ENCODE results near the gene KIF5C.
A peak's percentile ranks its signal among the peaks of the same experiment; 100 is the strongest.

The KIF5C gene

DNA sequence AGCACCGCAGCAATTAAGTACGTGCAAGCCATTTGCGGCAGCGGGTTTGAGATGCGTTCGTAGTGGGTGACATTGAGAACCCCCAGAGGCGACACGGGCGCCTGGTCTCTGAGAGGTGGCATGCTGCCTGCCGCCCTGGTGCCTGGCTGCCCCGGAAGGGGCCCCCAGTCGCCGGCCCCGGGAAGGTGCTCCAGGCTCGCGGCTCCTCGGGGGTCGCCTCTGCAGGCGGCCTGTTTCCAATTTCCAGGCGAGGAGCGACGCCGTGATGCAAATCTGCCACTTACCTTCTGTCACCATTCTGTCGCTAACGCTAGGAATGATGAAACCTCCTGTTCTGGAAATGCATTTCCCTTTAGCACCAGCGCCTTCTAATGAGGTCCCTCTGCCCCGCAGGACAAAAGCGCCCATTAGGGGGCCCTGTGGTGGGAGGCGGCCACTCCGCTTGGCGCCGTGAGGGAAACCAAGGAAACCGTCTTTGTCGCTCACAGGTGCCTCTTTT lies 13.0 kb downstream of the KIF5C start:
- DNase-seq = peak; percentile 6

DNA sequence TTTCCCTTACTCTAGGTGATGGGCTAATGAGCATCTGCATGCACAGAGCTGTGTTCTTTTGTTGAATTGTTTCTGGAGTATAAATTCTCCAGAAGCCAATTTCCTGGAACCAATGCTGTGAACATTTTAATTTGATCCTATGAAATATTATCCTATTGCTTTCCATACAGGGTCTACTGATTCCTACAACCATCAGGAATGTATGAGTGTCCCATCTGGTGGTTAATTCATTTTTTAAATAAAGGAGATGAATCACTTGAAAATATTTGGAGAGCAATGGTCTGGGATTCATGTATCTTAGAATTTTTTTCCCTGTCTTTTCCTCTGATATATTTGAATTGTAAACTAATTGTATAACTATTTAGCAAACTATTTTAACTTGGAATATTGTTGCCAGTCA lies 14.0 kb downstream of the KIF5C start:
- DNase-seq = no peak

DNA sequence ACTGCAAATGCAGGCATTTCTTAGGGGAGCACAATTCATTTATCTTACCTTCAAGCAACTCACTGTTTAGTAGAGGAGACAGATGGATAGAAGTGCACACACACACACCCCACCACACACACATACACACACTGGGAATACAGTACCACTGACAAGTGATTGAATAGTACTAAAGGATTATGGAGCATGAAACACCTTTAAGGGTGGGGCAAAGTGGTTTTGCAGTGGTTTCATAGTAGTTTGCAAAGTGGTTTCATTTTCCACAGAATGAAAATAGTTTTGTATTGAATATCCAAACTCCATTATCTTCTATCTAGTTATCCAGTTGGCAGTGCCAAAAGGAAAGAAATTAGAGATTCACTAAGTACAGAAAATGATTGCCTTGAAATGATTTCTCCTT lies 18.9 kb downstream of the KIF5C start:
- DNase-seq = no peak

DNA sequence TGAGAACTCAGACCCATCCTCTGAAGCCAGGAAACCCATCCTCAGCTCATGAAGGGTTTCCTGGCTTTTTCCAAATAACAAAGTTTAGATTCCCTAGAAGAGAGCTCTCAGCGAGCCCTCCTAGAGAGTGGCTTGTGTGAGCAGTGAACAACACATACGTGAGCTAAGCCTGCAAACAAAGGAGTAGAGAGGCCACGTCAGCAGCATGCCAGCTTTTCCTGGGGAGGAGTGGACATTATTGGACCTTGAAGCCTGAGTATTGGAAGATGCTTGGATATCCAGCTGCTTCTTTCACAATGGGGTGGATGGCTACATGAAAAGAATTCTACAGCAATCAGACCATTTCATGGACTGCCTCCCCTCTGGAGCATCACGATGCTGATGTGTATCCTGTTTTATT lies 21.1 kb downstream of the KIF5C start:
- DNase-seq = no peak

DNA sequence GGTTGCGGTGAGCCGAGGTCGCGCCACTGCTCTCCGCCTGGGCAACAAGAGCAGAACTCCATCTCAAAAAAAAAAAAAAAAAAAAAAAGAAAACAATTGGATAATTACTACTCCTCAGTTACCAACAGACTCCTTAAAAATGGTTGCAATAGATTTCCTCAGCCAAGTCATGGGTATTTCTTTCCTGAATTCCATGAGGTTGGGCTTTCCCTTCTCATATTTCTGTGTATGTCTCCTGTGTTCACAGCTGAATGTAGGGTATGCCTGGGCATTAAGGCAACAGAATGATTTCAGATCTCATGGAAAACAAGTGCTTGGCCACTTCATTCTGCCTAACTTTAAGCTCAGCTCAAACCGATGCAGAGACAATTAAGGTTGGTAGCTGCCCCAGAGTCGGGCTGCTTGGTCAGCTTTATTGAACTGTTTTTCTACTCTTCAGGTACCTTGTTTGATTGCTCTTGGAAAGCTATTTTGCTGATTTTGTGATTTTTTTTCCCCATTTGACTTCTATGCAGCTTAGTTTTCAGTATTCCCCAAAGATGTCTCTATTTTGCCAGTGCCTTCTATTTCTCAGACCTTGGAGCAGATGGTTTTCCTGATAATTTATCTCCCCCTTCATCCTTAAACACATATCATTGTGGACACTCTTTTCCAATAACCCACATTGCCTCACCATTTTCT lies 24.8 kb downstream of the KIF5C start:
- no peak for DNase-seq

DNA sequence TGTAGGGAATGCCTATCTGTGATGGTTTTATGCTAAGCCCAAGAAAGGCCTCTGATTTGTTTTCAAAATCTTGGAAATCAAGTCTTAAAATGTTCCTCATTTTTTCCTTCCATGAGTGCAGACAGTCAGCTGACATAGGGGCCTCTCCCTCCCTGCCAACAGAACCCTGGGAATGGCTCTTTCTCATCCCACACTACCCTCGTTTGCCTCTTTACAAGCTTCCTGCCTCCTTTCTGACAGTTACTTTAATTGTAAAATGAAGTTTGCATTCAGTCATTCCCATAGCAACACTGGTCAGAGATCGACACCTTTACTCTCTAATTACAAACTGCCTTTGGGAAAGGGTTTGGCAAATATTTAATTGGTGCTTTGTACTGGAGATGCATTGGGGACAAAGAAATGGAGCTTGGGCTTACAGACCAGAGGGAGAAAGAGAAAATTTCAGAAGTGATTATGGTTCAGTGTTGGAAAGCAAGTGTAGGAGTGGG lies 25.4 kb downstream of the KIF5C start:
- DNase-seq = no peak

DNA sequence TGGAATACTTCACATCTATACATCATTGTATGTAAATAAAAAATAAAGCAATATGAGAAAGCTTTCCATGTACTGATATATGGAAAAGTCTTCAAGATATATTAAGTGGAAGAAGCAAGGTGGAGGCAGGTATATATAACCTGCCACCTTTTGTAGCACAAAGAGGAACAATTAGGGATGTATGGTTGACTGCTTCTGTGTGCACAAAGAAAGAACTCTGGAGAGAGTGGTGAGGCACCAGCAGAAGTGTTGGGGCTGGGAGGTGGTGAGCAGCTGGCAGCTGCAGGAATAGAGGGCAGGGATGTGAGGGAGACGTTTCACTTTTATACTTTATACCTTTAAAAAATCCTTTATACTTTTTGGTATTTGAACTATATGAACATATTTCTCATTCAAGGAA lies 26.1 kb downstream of the KIF5C start:
- no peak for DNase-seq

DNA sequence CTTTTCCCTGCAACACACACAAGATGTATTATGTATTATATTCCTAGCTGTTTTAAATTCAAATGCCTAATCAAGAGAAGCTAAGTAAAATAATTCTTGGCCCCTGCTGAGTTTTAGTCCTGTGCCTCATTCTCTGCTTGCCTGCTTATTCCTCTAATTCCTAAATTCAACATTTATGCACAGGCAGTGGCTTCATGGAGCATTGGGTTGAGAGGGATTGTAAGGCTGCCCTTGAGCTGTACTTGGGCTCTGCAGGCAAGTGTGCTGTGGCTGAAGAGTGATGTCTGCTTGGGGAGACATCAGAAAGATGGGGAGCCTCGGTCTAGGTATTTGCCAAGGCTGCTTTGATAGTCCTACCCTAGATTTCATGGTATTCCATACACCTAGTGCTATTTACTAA lies 27.8 kb downstream of the KIF5C start:
- no peak for DNase-seq

DNA sequence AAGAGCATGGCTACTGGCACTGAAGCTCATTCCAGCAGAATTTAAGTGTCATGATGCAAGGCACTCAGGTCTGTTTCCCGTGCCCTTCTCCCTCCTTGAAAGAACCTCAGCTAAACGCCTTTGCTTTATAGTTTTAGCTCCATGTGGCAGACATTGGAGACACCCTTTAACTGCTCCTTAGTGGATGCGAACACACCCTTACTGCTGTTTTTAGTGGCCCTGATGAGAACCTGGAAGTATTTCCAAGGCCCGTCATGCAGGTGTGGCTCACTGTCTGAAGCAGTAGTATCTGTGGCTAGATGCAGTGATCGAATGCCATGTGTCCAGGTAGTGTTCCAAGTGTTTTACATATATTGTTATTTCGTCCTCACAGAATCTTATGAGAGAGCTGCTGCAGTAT lies 28.3 kb downstream of the KIF5C start:
- no peak for DNase-seq

DNA sequence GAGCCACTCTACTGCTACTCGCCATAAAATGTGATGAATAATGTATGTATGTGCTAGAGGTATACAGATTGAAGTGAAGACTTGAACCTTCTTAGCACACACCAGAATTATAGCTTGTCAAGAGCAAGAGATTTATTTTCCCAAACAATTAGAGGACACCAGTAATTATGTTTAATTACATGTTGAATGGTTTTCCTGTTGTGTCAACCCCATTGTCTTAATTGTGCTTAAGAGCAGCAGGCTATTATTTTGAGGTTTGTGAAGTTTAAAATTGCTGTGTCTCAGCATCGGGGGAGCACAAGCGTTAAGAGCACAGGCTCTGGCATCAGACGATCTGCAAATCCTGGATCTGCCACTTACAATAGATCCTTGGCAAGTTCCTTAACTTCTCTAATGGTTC lies 29.0 kb downstream of the KIF5C start:
- no peak for DNase-seq

DNA sequence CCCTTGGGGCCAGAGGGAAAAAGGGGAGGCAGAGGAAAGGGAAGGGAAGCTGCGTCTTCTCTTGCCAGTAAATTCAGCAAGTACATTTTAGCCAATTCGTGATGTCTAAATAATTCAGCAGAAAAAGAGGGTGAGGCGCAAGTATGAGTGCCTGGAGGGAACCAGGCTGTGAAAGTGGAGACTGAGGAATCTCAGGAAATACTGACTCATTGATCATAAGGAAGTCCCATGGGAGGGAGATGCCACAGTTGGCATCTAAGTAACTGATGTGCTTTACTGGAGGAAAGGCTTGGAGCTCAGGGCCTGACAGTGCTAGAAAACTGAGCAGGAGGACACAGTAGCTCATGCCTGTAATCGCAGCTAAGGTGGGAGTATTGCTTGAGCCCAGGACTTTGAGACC lies 31.1 kb downstream of the KIF5C start:
- no peak for DNase-seq

DNA sequence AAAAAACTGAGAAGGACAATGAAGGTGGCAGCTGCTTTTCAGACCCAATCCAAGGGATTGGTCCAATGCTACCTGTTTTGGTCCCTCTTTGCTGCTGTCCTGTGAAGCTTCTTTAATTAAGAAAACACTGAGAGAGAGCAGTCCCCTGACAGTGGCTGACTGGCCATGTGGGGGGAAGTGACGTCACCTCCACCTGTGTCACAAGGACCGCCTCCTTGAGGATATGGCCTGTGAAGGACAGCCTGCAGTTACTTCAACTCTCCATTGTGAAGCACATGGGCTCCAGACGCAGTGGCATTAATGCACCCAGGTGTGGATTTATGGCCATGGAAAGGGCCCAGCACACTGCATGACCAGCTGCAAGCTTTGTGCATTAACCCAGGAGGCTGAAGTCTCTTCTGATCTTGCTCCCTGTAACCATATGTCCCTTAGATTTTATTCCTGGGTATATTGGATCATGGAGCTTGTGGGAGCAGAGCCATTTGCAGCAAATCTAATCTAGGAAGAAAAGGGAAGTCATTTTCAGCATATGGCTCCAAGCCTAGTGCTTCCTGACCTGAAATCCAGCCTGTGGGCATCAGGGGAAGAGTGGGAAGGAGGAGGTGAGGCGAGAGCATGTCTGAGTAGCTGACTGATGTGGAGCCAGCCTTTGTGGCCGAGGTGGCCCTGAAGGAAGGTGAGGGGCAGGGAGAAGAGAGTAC lies 32.2 kb downstream of the KIF5C start:
- no peak for DNase-seq

DNA sequence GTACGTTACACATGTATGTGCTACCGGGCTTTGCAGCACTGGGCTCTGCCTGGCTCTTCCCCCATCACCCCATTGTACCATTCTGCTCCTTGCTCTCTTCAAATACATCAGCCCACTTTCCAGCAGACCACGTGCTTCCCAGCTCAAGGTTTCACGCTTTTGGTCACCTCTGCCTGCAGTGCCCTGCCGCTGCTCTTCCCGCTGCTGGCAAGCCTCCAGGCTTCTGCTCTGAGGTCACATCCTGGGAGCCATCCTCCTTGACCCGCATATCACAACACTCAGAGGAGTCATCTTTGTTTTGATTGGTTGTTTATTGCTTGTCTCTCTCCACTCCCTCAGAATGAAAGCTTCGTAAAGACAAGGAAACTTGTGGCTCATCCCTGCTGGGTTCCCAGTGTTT lies 34.1 kb downstream of the KIF5C start:
- no peak for DNase-seq

DNA sequence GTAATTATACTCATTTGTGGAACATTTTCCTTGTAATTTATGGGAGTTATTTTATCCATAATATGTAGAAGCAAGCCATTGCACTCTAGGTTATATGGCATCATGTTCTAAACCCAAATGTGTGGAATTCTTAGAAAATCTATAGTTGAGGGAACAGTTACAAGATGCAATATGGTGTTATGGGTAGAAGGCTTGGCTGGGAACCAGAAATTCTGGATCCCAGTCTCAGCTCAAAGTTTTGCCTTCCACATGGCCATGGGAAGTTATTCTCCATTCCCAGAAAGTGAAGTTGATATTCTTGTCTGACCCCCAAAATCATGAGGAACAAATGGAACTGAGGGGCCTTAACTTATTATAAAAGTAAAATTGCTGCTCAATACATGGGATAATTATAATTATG lies 38.0 kb downstream of the KIF5C start:
- DNase-seq = no peak

DNA sequence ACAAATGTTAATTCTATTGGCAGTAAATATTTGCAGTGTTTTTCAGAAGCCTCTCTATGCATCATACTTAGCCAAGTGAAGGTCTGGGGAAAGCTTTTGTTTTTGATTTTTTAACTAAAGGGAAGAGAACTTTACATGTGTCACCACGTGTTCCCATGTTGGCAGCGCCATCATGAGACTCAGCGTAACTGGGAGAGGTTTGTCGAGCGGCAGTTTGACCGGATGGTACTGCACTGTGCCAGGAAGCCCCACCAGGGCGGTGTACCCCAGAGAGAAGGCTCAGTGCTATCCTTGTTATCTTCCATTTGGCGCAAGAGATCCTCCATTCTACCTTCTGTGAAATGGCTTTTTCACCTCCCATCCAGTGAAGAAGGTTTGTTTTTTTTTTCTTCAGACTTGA lies 38.5 kb downstream of the KIF5C start:
- DNase-seq = no peak

DNA sequence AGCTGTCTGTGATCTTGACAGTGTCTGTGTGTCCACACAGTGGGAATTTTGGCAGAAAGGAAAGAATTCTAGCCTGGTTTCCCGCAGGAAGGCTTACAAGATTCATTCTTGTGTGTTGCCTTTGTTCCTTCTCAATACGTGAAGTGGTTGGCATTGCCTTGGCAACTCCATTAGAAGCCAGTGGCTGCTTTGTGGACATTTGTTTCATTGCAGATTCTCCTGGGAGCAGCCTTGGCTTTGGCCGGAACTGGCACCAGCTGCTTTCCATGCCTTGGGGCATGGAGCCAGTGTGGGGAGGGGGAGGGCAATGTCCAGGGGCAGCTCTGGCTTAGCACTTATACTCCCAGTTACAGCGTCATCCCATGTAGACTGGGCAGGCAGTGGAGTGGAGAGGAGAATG lies 39.4 kb downstream of the KIF5C start:
- no peak for DNase-seq

DNA sequence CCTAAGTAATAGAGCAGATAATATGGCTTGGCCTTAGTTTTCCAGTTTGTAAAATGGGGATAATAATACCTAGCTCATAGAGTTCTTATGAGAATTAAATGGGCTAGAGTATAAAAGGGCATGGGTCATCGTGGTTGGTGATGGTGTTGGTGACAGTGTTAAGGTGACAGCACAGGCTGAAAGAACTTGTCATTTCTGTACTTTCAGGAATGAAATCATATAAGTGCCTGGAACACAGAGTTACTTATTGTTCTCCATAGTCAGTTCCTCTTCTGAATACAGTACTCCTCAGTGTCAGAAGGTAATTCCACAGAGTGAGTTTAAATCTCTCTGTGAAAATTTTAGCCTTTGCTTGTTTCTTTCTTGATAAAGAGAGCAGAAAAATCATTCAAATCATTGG lies 42.4 kb downstream of the KIF5C start:
- DNase-seq = no peak

DNA sequence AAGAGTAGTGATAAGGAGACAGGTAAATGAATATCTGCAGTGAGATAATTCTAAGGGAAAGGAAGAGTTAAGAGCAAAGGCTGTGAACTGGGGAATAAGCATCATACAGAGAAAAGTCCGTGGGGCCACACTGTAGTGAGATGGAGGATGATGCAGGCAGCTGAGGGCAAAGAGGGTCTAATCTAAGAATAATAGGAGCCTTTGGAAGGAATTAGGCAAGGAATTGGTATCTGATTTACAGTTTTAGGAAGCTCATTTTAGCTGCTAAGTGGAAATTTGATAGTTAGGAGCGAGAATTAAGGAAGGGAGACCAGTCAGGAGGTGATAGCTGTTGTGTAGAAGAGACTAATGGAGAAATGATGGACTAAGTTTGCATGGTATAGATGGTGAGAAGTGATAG lies 43.5 kb downstream of the KIF5C start:
- no peak for DNase-seq

DNA sequence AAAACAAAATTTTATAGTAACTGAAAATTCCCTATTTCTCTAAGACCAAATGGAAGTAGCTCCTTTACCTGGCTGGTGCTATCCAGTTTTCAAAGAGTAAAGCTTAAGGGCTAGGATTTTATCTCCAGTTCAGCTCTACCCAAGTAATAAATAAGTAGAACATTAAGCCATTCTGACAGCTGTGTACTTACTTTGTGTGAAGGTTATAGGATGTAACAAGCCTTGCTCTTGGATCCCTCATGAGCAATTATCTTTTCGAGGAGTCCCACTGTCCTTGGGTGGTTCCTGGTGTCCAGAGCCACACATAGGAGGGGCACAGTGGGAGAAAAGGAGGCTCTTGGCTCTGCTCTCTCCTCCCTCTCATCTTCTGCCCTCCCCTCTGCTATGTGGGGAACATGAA lies 45.5 kb downstream of the KIF5C start:
- DNase-seq = no peak

DNA sequence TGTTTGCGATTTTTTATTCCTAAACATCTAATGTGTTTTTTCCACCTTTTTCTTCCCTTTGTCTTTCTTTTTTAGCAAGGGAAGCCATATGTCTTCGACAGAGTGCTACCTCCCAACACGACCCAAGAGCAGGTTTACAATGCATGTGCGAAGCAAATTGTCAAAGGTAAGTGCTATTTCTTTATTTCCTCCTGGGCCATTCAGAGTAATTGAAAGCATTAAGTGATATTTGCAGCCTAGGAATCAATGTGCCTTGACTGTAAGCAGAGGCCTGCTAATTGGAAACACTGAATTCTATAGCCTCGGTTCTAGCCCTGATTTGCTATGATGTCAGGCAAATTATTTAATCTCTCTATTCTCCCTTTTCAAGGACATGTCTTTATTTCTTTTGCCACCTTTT lies 47.0 kb downstream of the KIF5C start:
- no peak for DNase-seq

DNA sequence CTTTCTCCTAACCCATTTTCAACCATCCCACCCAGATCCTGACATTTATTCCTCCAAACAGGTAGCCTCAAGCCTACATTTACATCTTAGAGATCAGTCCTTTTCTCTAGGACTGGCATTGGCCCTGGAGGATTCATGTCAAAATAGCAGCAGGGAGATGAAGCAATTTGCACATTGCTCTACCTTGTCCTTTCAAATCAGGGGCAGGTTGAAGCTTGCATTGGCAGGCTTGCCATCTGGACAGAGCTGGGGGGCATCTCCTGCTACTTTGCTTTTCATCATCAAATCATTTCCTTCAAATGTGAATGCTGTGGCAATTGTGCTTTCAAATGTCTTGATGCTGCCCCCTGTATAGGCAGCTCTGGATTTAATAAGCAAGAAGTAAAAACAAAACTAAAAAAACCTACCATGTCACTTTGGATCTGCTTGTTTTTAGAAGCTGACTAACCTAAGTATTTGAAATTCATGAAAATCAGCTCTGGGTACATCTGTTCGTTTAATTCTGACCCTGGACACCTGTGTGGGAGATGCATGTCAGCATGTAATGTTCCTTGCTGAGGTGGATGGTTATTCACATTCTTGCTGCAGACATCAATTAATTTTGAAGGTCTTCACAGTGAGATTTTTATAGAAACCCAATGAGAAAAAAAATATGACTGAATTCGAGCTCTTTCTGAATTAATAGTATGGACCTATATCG lies 47.9 kb downstream of the KIF5C start:
- no peak for DNase-seq

DNA sequence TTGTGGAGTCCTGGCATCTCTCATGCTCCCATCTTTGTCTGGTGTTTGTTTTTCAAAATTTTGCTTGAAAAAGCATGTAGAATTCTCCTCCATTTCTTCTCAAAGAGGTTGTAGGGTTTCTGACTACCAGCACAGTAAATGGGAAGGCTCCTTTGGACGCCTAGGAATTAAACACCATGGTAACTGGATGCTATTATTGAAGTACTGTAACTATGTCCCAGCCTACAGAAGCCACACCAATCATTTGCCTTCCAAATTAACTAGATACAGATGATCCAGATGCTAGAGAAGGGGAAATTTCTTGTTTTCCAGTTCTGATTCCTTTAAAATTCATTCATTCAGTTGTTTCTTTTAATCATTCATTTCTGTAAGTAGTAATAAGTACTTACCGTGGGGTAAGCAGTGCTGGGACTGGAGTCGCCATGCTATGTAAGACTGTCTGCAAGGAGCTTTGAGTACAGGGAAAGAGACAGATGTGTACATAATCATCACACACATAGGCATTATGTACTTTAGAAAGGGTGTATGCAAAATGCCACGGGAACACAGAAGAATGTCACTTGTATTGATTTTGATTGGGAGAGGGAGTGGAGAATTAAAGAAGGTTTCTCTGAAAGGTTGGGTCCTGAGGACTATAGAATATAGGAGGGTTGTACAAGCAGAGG lies 49.6 kb downstream of the KIF5C start:
- DNase-seq = no peak

DNA sequence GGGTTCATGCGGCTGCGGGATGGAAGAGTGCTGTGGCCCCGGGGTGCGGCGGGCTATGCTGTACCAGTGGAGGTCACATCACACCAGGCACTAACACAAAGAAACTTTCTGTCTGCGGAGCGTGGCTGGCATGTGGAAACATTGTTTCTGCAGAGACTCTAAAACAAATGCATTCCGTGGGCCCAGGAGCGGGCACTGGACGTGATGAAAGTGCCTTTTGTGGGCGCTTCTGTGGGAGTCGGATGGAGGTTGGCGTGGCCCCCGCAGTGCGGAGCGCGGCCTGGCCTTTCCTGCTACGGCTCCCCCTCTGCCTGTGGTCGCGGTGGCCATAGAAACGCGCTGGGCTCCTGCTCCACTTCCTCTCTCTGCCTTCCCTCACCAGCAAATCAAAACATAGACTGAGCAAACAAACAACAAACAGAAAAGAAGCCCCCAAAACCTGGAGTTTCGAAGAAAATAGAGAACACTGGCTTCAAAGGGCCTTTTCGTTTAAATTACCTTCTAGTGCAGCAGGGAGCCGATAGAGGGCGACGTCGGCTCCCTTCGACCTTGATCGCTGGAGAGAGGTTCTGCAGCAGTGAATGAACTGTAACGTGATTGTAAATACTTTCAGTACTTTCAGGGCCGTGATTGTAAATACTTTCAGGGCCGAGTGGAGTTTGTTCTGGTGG lies 51.4 kb downstream of the KIF5C start:
- DNase-seq = peak; percentile 35
